GM18907 (cell line): ENCODE results near the gene VKORC1L1.
"Not testable (repeated sequence)": the region's sequence is repeated elsewhere in the genome, so short reads cannot be mapped to it uniquely, and the experiment has no call there.

ENCODE experiments used
- ATAC-seq: cut with Tn5 transposase; IDR thresholded peaks from one replicate; pipeline ENCODE4 v1.9.1; 2021; ENCODE audit warnings: mild to moderate bottlenecking, moderate library complexity; ENCODE audit not compliant: unreplicated experiment

The VKORC1L1 gene

GRCh38 chr7:65872776-65873581 lies at the start of gene VKORC1L1:
Gene VKORC1L1, plus strand, starts transcription at chr7:65873074. Its CDS starts 298 bp downstream, at chr7:65873372.
- ATAC-seq, result peak; percentile 84

- ATAC-seq, result no peak
Measured at GRCh38 chr7:65827366-65827765, 45.5 kb upstream of the VKORC1L1 start.

GRCh38 chr7:65832281-65832680 lies 40.6 kb upstream of the VKORC1L1 start:
- ATAC-seq, result no peak

GRCh38 chr7:65836684-65837083 lies 36.2 kb upstream of the VKORC1L1 start:
- ATAC-seq, result not testable (repeated sequence)

GRCh38 chr7:65837541-65837956 lies 35.3 kb upstream of the VKORC1L1 start:
- ATAC-seq, result not testable (repeated sequence)

GRCh38 chr7:65839846-65840245 lies 33.0 kb upstream of the VKORC1L1 start:
- ATAC-seq, result no peak

- ATAC-seq, result no peak
Measured at GRCh38 chr7:65840446-65840845, 32.4 kb upstream of the VKORC1L1 start.

- not testable (repeated sequence) for ATAC-seq
Measured at GRCh38 chr7:65843616-65844015, 29.3 kb upstream of the VKORC1L1 start.

GRCh38 chr7:65846008-65846570 lies 26.8 kb upstream of the VKORC1L1 start:
- ATAC-seq, result no peak

- not testable (repeated sequence) for ATAC-seq
Measured at GRCh38 chr7:65853426-65853825, 19.4 kb upstream of the VKORC1L1 start.

- not testable (repeated sequence) for ATAC-seq
Measured at GRCh38 chr7:65853892-65854291, 19.0 kb upstream of the VKORC1L1 start.

- not testable (repeated sequence) for ATAC-seq
Measured at GRCh38 chr7:65857321-65857894, 15.5 kb upstream of the VKORC1L1 start.

GRCh38 chr7:65858660-65859059 lies 14.2 kb upstream of the VKORC1L1 start:
- not testable (repeated sequence) for ATAC-seq

- not testable (repeated sequence) for ATAC-seq
Measured at GRCh38 chr7:65866244-65866643, 6.6 kb upstream of the VKORC1L1 start.

GRCh38 chr7:65867681-65868080 lies 5.2 kb upstream of the VKORC1L1 start:
- ATAC-seq, result not testable (repeated sequence)

- ATAC-seq, result not testable (repeated sequence)
Measured at GRCh38 chr7:65869312-65869711, 3.6 kb upstream of the VKORC1L1 start.

GRCh38 chr7:65871451-65871850 lies 1.4 kb upstream of the VKORC1L1 start:
- ATAC-seq, result peak; percentile 26

GRCh38 chr7:65873582-65874193 lies 814 bp downstream of the VKORC1L1 start:
- peak; percentile 38 for ATAC-seq

- not testable (repeated sequence) for ATAC-seq
Measured at GRCh38 chr7:65875715-65876114, 2.8 kb downstream of the VKORC1L1 start.

- ATAC-seq, result peak; percentile 51
Measured at GRCh38 chr7:65879292-65880153, 6.6 kb downstream of the VKORC1L1 start.
